Muscle layer of colon (tissue), 2 donors: Measurements from ENCODE around the gene COA7.
"Not testable (repeated sequence)": the region's sequence is repeated elsewhere in the genome, so short reads cannot be mapped to it uniquely, and the experiment has no call there.

Source experiments
- H3K27ac ChIP-seq: one replicate; pipeline ENCODE4 v1.7.0; 2013; ENCODE audit warnings: low read depth, mild to moderate bottlenecking, low read length, moderate library complexity
- H3K27me3 ChIP-seq, 2 donors: one replicate each; pipeline ENCODE4 v1.7.0; 2013; ENCODE audit warnings: low read length in 2 of 2, mild to moderate bottlenecking in 2 of 2; ENCODE audit not compliant: insufficient read depth in 2 of 2, control insufficient read depth in 1 of 2
- H3K36me3 ChIP-seq: one replicate; pipeline ENCODE4 v1.7.0; 2013; ENCODE audit warnings: mild to moderate bottlenecking, low read length; ENCODE audit not compliant: insufficient read depth
- H3K4me1 ChIP-seq: one replicate; pipeline ENCODE4 v1.7.0; 2013; ENCODE audit warnings: mild to moderate bottlenecking, low read length; ENCODE audit not compliant: insufficient read depth
- H3K4me3 ChIP-seq, 2 donors: one replicate each; pipeline ENCODE4 v1.7.0; 2013; ENCODE audit warnings: low read length in 2 of 2, low read depth in 1 of 2, mild to moderate bottlenecking in 1 of 2, moderate library complexity in 1 of 2
- H3K9ac ChIP-seq: one replicate; pipeline ENCODE4 v1.7.0; 2013; ENCODE audit warnings: low read length
- H3K9me3 ChIP-seq: one replicate; pipeline ENCODE4 v1.7.0; 2013; ENCODE audit warnings: mild to moderate bottlenecking, low read length
- donor health status: abdominal sarcoma.
- donor health status: Adenocarcinoma of cecum.

COA7 gene

GRCh38 chr1:52697795-52698674 is at the start of gene COA7:
Gene COA7, minus strand, starts transcription at chr1:52698347. Its CDS starts 21 bp downstream, at chr1:52698326.
- H3K9me3 ChIP-seq, result no peaks in the 10 kb centered on the region
- H3K27me3 ChIP-seq, result no peaks in the 10 kb centered on the region
- peak within 1 kb of the TSS; percentile 86 for H3K27ac ChIP-seq
- H3K36me3 ChIP-seq, result no peaks in the 10 kb centered on the region
- peak within 1 kb of the TSS; percentile 63 to 68 for H3K4me3 ChIP-seq
- H3K9ac ChIP-seq, result peak within 1 kb of the TSS; percentile 35
- peaks cover 12% of the 10 kb centered on the region for H3K4me1 ChIP-seq

GRCh38 chr1:52747450-52747849 is 49.3 kb upstream of the COA7 start:
- Histone ChIP-seq H3K36me3 (no peaks in the 10 kb centered on the region), H3K27ac (no peak overlapping the region), H3K4me1 (peaks cover 21% of the 10 kb centered on the region), H3K9me3 (no peaks in the 10 kb centered on the region), H3K9ac (no peak overlapping the region), H3K27me3 (no peaks in the 10 kb centered on the region), H3K4me3 (no peak overlapping the region)

GRCh38 chr1:52746189-52746588 is 48.0 kb upstream of the COA7 start:
- Histone ChIP-seq H3K9ac (no peak overlapping the region), H3K4me3 (no peak overlapping the region), H3K27ac (no peak overlapping the region), H3K27me3 (no peaks in the 10 kb centered on the region), H3K4me1 (peaks cover 19% of the 10 kb centered on the region), H3K36me3 (no peaks in the 10 kb centered on the region), H3K9me3 (no peaks in the 10 kb centered on the region)

- Histone ChIP-seq H3K36me3 (no peaks in the 10 kb centered on the region), H3K4me3 (no peak overlapping the region), H3K27ac (peak overlapping the region; percentile 7), H3K4me1 (peaks cover 35% of the 10 kb centered on the region), H3K9me3 (no peaks in the 10 kb centered on the region), H3K27me3 (no peaks in the 10 kb centered on the region), H3K9ac (no peak overlapping the region)
Observed at GRCh38 chr1:52741259-52741658, 43.1 kb upstream of the COA7 start.

- Histone ChIP-seq H3K27me3 (no peaks in the 10 kb centered on the region), H3K9me3 (no peaks in the 10 kb centered on the region), H3K36me3 (no peaks in the 10 kb centered on the region), H3K4me1 (peaks cover 35% of the 10 kb centered on the region), H3K4me3 (no peak overlapping the region), H3K27ac (no peak overlapping the region), H3K9ac (no peak overlapping the region)
Observed at GRCh38 chr1:52739699-52740467, 41.7 kb upstream of the COA7 start.

GRCh38 chr1:52738893-52739292 is 40.7 kb upstream of the COA7 start:
- Histone ChIP-seq H3K27ac (no peak overlapping the region), H3K9ac (no peak overlapping the region), H3K4me1 (peaks cover 35% of the 10 kb centered on the region)

GRCh38 chr1:52738148-52738547 is 40.0 kb upstream of the COA7 start:
- H3K27ac ChIP-seq, result peak overlapping the region; percentile 24

More at GRCh38 chr1:52738893-52739292, 40.7 kb upstream of the COA7 start:
- no peaks in the 10 kb centered on the region for H3K36me3 ChIP-seq
- H3K27me3 ChIP-seq, result no peaks in the 10 kb centered on the region
- no peaks in the 10 kb centered on the region for H3K9me3 ChIP-seq
- no peak overlapping the region for H3K4me3 ChIP-seq

GRCh38 chr1:52735371-52735770 is 37.2 kb upstream of the COA7 start:
- H3K4me1 ChIP-seq, result peaks cover 20% of the 10 kb centered on the region
- not testable (repeated sequence) for H3K36me3 ChIP-seq, H3K9ac ChIP-seq, H3K9me3 ChIP-seq, H3K4me3 ChIP-seq, H3K27ac ChIP-seq, H3K27me3 ChIP-seq

More at GRCh38 chr1:52738148-52738547, 40.0 kb upstream of the COA7 start:
- H3K9me3 ChIP-seq, result no peaks in the 10 kb centered on the region
- H3K4me3 ChIP-seq, result no peak overlapping the region
- no peaks in the 10 kb centered on the region for H3K36me3 ChIP-seq
- H3K4me1 ChIP-seq, result peaks cover 35% of the 10 kb centered on the region
- no peaks in the 10 kb centered on the region for H3K27me3 ChIP-seq
- no peak overlapping the region for H3K9ac ChIP-seq

- Histone ChIP-seq H3K36me3 (peaks cover 4% of the 10 kb centered on the region), H3K27ac (no peak overlapping the region), H3K27me3 (no peaks in the 10 kb centered on the region), H3K4me1 (peaks cover 12% of the 10 kb centered on the region), H3K9ac (no peak overlapping the region), H3K9me3 (no peaks in the 10 kb centered on the region), H3K4me3 (no peak overlapping the region)
Observed at GRCh38 chr1:52733368-52733767, 35.2 kb upstream of the COA7 start.

GRCh38 chr1:52727956-52728656 is 30.0 kb upstream of the COA7 start:
- peaks cover 4% of the 10 kb centered on the region for H3K36me3 ChIP-seq
- H3K4me3 ChIP-seq, result no peak overlapping the region
- H3K4me1 ChIP-seq, result peaks cover 13% of the 10 kb centered on the region
- no peaks in the 10 kb centered on the region for H3K9me3 ChIP-seq
- H3K27me3 ChIP-seq, result no peaks in the 10 kb centered on the region
- H3K9ac ChIP-seq, result no peak overlapping the region
- H3K27ac ChIP-seq, result no peak overlapping the region

GRCh38 chr1:52727114-52727586 is 29.0 kb upstream of the COA7 start:
- no peaks in the 10 kb centered on the region for H3K9me3 ChIP-seq
- H3K36me3 ChIP-seq, result peaks cover 4% of the 10 kb centered on the region
- no peaks in the 10 kb centered on the region for H3K27me3 ChIP-seq
- H3K4me3 ChIP-seq, result peak overlapping the region; percentile 94 to 98
- peak overlapping the region; percentile 91 for H3K27ac ChIP-seq
- H3K4me1 ChIP-seq, result peaks cover 13% of the 10 kb centered on the region
- H3K9ac ChIP-seq, result peak overlapping the region; percentile 93
